ENCODE measurements around the gene GREB1. TPM values are rescaled to one million over a fixed set of nuclear protein-coding genes. Genes with fewer than 3 reads are reported as not detected.
"Not testable (repeated sequence)": the region's sequence is repeated elsewhere in the genome, so short reads cannot be mapped to it uniquely, and the experiment has no call there.

Gene GREB1
- total and polyA plus RNA-seq, 4 experiments from 2014 or later = 0.19 to 1.1 TPM; not detected in 2

DNA sequence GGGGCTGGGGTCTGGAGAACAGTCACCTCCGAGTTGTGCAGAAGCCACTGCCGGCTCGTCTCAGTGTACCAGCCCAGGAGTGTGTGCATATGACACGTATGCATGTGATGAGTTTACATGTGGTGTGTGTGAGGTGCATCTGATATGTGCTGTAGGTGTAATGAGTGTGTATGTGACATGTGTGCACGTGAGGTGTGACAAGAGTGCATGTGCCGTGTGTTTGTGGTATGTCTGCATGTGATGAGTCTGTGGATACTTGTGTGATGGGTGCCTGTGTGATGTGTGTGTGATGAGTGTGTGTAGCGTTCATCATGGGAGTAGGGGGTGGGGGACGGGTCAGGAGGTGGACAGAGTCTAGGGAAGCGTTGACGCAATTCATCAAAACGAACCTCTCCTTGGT is 123.3 kb downstream of the GREB1 start:
- Histone ChIP-seq H3K36me3 (ENCODE audit: insufficient read depth, low read length) (no peaks in the 10 kb centered on the region), H3K4me3 (ENCODE audit: low read length in 2 of 2) (no peak overlapping the region), H3K4me1 (ENCODE audit: insufficient read depth, low read length) (no peaks in the 10 kb centered on the region), H3K27me3 (ENCODE audit: insufficient read depth, low read length) (no peaks in the 10 kb centered on the region), H3K9me3 (ENCODE audit: control insufficient read depth in 1 of 2, low read length in 2 of 2) (no peaks in the 10 kb centered on the region), H3K27ac (ENCODE audit: low read depth, low read length) (no peak overlapping the region)
- ChIA-PET CTCF (ENCODE audit: partially characterized antibody) (no interaction called here), POLR2A (ENCODE audit: partially characterized antibody) (no interaction called here)
- Mint-ChIP-seq H3K27me3 (peaks cover 13 to 15% of the 10 kb centered on the region in 2 donors), H3K4me1 (no peaks in the 10 kb centered on the region), H3K9me3 (peaks cover 0 to 5% (median 3%) of the 10 kb centered on the region in 8 donors), H3K4me3 (no peak overlapping the region), H3K36me3 (no peaks in the 10 kb centered on the region), H3K27ac (no peak overlapping the region)
- intact Hi-C loops (cut with micrococcal nuclease) = no loop called here
- no peak for DNase-seq

DNA sequence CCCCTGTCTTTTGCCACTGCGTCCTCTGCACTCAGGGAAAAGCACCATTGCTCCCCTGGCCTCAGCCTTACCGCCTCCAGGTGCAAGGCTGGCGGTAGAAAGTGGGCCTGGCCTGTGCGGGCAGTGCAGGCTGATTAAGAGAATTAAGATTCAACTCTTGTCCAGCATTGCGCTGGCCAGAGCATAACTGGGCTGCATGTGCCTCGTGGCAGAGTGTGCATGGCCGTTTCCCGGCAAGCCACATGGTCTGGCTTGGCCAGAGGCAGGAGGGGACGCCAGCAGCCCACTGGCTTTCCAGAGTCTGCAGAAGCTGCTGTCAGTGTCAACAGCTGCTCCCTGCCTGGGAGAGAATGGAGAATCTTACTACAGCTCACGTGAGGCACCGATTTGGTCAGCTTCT is 123.8 kb downstream of the GREB1 start:
- Mint-ChIP-seq H3K27me3 (peaks cover 13 to 16% of the 10 kb centered on the region in 2 donors), H3K36me3 (no peaks in the 10 kb centered on the region), H3K4me3 (no peak overlapping the region), H3K4me1 (no peaks in the 10 kb centered on the region), H3K27ac (no peak overlapping the region), H3K9me3 (peaks cover 0 to 9% (median 5%) of the 10 kb centered on the region in 8 donors)
- no peak overlapping the region for H3K27ac ChIP-seq (ENCODE audit: low read depth, low read length)
- intact Hi-C loops (cut with micrococcal nuclease) = no loop called here
- H3K36me3 ChIP-seq (ENCODE audit: insufficient read depth, low read length) = no peaks in the 10 kb centered on the region
- H3K4me3 ChIP-seq (ENCODE audit: low read length in 2 of 2) = no peak overlapping the region
- ChIA-PET POLR2A (ENCODE audit: partially characterized antibody) (no interaction called here), CTCF (ENCODE audit: partially characterized antibody) (no interaction called here)
- H3K27me3 ChIP-seq (ENCODE audit: insufficient read depth, low read length) = no peaks in the 10 kb centered on the region
- no peaks in the 10 kb centered on the region for H3K9me3 ChIP-seq (ENCODE audit: control insufficient read depth in 1 of 2, low read length in 2 of 2)
- DNase-seq = no peak
- no peaks in the 10 kb centered on the region for H3K4me1 ChIP-seq (ENCODE audit: insufficient read depth, low read length)

DNA sequence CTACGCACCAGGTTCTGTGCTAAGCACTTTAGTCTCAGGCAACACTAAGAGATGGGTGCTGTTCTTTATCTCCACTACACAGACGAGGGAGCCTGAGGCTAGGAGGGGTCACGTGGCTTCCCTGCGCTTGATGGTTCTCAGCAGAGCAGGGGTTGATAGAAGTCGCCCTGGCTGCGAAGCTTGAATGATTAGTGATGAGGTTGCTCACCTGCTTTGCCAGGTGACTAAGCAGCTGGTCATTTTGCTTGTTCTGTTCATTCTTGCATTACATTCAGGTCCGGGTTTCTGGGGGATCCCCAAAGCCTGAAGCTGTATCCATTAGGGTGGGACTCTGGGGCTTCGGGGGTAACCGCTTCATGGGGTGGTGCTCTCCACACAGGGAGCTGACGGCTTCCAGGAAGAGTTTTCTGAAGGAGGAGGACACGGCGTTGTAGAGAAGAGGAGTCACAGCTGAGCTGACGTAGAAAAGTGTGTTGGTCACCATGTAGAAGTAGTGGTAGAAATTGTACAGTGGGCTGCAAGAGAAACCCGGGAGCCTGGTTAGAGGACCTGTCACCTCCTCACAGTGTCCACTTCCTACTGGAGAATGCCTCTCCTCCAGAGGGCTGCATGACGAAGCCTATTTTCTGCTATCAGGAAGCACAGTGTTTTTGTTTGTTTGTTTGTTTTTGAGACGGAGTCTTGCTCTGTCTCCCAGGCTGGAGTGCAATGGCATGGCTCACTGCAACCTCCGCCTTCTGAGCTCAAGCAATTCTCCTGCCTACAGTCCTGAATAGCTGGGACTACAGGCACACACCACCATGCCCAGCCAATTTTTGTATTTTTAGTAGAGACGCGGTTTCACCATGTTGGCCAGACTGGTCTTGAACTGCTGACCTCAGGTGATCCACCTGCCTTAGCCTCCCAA is 124.6 kb downstream of the GREB1 start:
- H3K36me3 Mint-ChIP-seq = no peaks in the 10 kb centered on the region
- ChIA-PET CTCF (ENCODE audit: partially characterized antibody) (no interaction called here), POLR2A (ENCODE audit: partially characterized antibody) (no interaction called here)
- H3K9me3 ChIP-seq (ENCODE audit: control insufficient read depth in 1 of 2, low read length in 2 of 2) = no peaks in the 10 kb centered on the region
- no peaks in the 10 kb centered on the region for H3K4me1 ChIP-seq (ENCODE audit: insufficient read depth, low read length)
- no peak for DNase-seq
- no peak overlapping the region for H3K4me3 ChIP-seq (ENCODE audit: low read length in 2 of 2)
- H3K4me3 Mint-ChIP-seq = no peak overlapping the region
- H3K27ac ChIP-seq (ENCODE audit: low read depth, low read length) = no peak overlapping the region
- H3K4me1 Mint-ChIP-seq = no peaks in the 10 kb centered on the region
- intact Hi-C loops (cut with micrococcal nuclease) = no loop called here
- H3K27ac Mint-ChIP-seq = no peak overlapping the region
- no peaks in the 10 kb centered on the region for H3K36me3 ChIP-seq (ENCODE audit: insufficient read depth, low read length)
- peaks cover 0 to 13% (median 10%) of the 10 kb centered on the region in 8 donors for H3K9me3 Mint-ChIP-seq
- no peaks in the 10 kb centered on the region for H3K27me3 ChIP-seq (ENCODE audit: insufficient read depth, low read length)
- H3K27me3 Mint-ChIP-seq = peaks cover 13 to 22% of the 10 kb centered on the region in 2 donors

DNA sequence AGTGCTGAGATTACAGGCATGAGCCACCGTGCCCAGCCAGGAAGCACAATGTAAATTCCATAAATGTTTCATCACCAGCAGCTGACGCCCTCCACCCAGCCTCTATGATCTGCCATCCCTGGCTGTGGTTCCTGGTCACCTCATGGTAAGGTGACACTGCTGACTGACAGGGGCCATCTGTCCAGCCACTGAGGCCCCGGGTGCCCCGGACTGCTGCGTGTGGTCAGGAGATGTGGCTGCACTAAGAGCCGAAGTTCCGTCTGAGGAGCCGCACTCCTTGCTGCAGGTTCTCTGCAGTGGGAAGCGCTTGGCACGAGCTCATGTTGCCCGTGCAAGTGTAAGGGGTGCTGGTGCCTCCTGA is 125.2 kb downstream of the GREB1 start:
- Histone ChIP-seq H3K36me3 (ENCODE audit: insufficient read depth, low read length) (no peaks in the 10 kb centered on the region), H3K9me3 (ENCODE audit: control insufficient read depth in 1 of 2, low read length in 2 of 2) (no peaks in the 10 kb centered on the region), H3K4me3 (ENCODE audit: low read length in 2 of 2) (no peak overlapping the region), H3K27me3 (ENCODE audit: insufficient read depth, low read length) (no peaks in the 10 kb centered on the region), H3K4me1 (ENCODE audit: insufficient read depth, low read length) (no peaks in the 10 kb centered on the region), H3K27ac (ENCODE audit: low read depth, low read length) (no peak overlapping the region)
- H3K36me3 Mint-ChIP-seq = no peaks in the 10 kb centered on the region
- H3K4me1 Mint-ChIP-seq = no peaks in the 10 kb centered on the region
- intact Hi-C loops (cut with micrococcal nuclease) = no loop called here
- peaks cover 0 to 15% (median 10%) of the 10 kb centered on the region in 8 donors for H3K9me3 Mint-ChIP-seq
- POLR2A ChIA-PET (ENCODE audit: partially characterized antibody) = no interaction called here
- H3K27me3 Mint-ChIP-seq = peaks cover 14 to 22% of the 10 kb centered on the region in 2 donors
- CTCF ChIA-PET (ENCODE audit: partially characterized antibody) = no interaction called here
- DNase-seq = no peak
- H3K27ac Mint-ChIP-seq = no peak overlapping the region
- no peak overlapping the region for H3K4me3 Mint-ChIP-seq

DNA sequence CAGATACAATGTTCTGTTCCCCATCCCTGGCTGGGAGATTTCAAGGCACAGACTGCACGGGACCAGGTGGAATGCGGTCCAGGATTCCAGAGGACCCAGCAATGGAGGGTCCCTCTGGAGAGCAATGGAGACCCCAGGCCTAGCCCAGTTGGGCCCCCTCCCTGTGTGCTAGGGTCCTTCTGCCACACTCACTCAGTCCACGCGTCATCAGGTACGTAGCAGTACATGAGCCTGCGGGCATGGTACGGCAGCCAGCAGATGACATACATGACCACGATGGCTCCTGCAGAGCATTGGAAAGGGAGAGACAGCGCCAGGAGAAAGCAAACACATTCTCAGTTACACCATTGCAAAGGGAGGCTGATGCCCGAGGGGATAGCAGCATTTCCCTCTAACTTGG is 126.0 kb downstream of the GREB1 start:
- Mint-ChIP-seq H3K27ac (no peak overlapping the region), H3K27me3 (peaks cover 16 to 24% of the 10 kb centered on the region in 2 donors), H3K36me3 (no peaks in the 10 kb centered on the region), H3K4me1 (no peaks in the 10 kb centered on the region), H3K9me3 (peaks cover 0 to 15% (median 10%) of the 10 kb centered on the region in 8 donors), H3K4me3 (no peak overlapping the region)
- Histone ChIP-seq H3K9me3 (ENCODE audit: control insufficient read depth in 1 of 2, low read length in 2 of 2) (no peaks in the 10 kb centered on the region), H3K27ac (ENCODE audit: low read depth, low read length) (no peak overlapping the region), H3K4me1 (ENCODE audit: insufficient read depth, low read length) (no peaks in the 10 kb centered on the region), H3K4me3 (ENCODE audit: low read length in 2 of 2) (no peak overlapping the region), H3K27me3 (ENCODE audit: insufficient read depth, low read length) (no peaks in the 10 kb centered on the region), H3K36me3 (ENCODE audit: insufficient read depth, low read length) (no peaks in the 10 kb centered on the region)
- intact Hi-C loops (cut with micrococcal nuclease) = no loop called here
- ChIA-PET POLR2A (ENCODE audit: partially characterized antibody) (no interaction called here), CTCF (ENCODE audit: partially characterized antibody) (no interaction called here)
- DNase-seq = no peak

GRCh38 chr2:11660396-11660795 is 126.6 kb downstream of the GREB1 start:
- H3K4me1 Mint-ChIP-seq; H3K4me3 Mint-ChIP-seq; intact Hi-C loops (cut with micrococcal nuclease); H3K27me3 ChIP-seq (ENCODE audit: insufficient read depth, low read length); H3K9me3 ChIP-seq (ENCODE audit: control insufficient read depth in 1 of 2, low read length in 2 of 2); DNase-seq; H3K36me3 Mint-ChIP-seq; H3K36me3 ChIP-seq (ENCODE audit: insufficient read depth, low read length); H3K27ac Mint-ChIP-seq; CTCF ChIA-PET (ENCODE audit: partially characterized antibody); H3K4me1 ChIP-seq (ENCODE audit: insufficient read depth, low read length); H3K4me3 ChIP-seq (ENCODE audit: low read length in 2 of 2); H3K27ac ChIP-seq (ENCODE audit: low read depth, low read length); POLR2A ChIA-PET (ENCODE audit: partially characterized antibody): not testable (repeated sequence)
- peaks cover 16 to 24% of the 10 kb centered on the region in 2 donors for H3K27me3 Mint-ChIP-seq
- peaks cover 0 to 15% (median 10%) of the 10 kb centered on the region in 8 donors for H3K9me3 Mint-ChIP-seq

DNA sequence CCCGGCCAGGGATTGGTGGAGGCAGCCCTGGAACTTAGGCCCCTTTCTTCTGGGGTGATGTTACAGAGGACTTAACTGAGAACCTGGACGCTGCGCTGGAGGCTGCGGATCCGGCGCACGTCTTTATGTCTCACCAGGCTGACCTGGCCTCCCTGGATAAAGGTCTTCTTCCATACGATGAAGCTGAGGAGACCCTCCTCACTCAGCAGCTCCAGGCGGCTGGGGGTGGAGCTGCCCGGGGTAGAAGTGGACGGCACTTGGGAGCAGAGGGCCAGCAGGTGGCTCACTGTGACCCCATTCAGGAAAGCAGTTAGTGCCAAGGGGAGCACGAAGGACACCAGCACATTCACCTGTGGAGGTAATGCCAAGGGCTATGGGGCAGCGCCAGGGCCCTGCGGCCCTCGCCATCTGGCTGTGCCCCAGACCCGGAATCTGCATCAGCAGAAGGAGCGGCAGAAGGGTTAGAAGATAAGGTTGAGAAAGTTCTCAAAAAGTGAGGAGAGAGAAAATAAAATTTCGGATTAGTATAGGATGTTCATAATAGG is 128.1 kb downstream of the GREB1 start:
- intact Hi-C loops (cut with micrococcal nuclease) = no loop called here
- Mint-ChIP-seq H3K4me3 (no peak overlapping the region), H3K9me3 (peaks cover 0 to 15% (median 10%) of the 10 kb centered on the region in 8 donors), H3K27me3 (peaks cover 20 to 25% of the 10 kb centered on the region in 2 donors), H3K36me3 (no peaks in the 10 kb centered on the region), H3K4me1 (peaks cover 0 to 3% (median 0%) of the 10 kb centered on the region in 4 donors), H3K27ac (no peak overlapping the region)
- POLR2A ChIA-PET (ENCODE audit: partially characterized antibody) = no interaction called here
- DNase-seq = no peak
- Histone ChIP-seq H3K36me3 (ENCODE audit: insufficient read depth, low read length) (no peaks in the 10 kb centered on the region), H3K9me3 (ENCODE audit: control insufficient read depth in 1 of 2, low read length in 2 of 2) (no peaks in the 10 kb centered on the region), H3K4me1 (ENCODE audit: insufficient read depth, low read length) (no peaks in the 10 kb centered on the region), H3K27ac (ENCODE audit: low read depth, low read length) (no peak overlapping the region), H3K27me3 (ENCODE audit: insufficient read depth, low read length) (no peaks in the 10 kb centered on the region), H3K4me3 (ENCODE audit: low read length in 2 of 2) (no peak overlapping the region)
- CTCF ChIA-PET (ENCODE audit: partially characterized antibody) = no interaction called here

Data from CD4-positive, alpha-beta memory T cell (primary cell).